ENCODE results near the gene DSCAM.

DSCAM gene

GRCh38 chr21:40839521-40839920 is 7.4 kb downstream of the DSCAM start:
- DNase-seq: no peak

DNA sequence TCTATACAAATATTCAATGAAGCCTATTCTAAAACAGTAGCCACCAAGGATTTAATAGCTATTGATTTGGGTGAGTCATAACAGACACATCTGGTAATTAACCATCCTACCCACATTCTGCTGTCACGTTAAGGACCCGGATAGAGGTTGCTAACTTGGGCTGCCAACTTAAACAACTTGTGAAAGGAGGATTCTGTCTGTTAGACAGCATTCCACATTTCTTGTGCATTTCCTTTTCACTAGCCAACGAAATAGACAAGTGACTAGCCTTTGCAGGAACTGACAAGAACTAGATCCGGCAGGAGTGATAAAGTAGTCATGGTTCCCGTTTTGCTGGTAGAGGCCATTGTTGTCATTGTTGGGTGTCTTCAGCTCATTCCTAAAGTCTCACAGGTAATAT is 9.5 kb downstream of the DSCAM start:
- DNase-seq: no peak

GRCh38 chr21:40835184-40835694 is 11.7 kb downstream of the DSCAM start:
- DNase-seq: no peak

GRCh38 chr21:40833184-40833583 is 13.8 kb downstream of the DSCAM start:
- no peak for DNase-seq

DNA sequence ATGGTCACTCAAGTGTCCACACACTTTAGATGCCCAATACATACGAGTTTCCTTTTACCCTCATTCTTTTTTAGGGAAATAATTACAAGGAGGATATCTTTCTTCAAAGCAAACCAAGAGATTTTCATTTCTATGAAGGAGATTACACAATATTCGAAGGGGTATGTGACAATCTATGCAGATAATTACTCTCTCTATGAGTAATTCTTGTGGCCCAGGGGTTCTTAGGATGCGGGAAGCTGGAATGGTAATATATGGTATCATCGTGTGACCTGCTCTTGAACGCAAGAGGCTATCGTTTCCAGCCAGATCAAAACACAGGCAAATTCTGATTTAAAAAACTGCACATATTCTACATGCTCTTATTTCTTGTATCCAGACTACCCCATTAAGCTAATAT is 14.6 kb downstream of the DSCAM start:
- DNase-seq: no peak

DNA sequence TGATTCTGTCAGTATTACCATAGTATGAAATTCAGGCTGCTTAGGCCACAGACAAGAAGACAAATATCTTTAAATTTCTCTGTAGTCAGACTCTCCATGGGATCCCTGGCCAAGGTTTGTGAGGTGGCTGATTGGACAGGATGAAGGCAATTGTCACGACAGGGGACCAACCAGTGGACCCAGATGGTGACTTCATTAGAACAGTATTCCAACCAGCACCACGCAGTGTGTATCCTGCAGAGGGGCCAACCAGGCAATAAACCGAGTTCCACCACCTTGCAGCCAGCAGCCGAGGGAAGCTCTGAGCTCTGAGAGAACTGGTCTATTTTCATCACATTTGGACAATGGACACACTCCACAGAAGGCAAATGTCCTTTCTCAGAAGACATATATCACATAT is 16.1 kb downstream of the DSCAM start:
- no peak for DNase-seq

- DNase-seq: no peak
Observed at GRCh38 chr21:40829791-40830190, 17.2 kb downstream of the DSCAM start.

GRCh38 chr21:40829308-40829707 is 17.6 kb downstream of the DSCAM start:
- DNase-seq: no peak

DNA sequence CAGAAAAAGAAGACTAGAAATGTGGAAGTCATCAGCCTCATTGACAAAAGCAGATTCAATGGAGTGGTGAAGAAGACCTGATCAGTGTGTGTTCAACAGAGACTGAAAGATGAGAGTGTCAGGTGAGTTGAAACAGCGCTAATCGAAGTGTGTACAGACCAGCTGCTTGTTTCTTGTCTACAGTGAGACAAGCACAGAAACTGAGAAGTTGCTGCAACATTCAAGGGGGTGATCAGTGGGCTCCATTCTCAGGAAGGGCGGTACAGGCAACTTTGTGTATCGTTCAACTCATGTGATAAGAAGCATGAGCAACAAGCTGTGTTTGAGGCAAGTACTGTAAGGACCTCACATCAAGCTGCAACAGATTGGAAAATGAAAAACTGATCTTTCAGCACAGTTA is 19.4 kb downstream of the DSCAM start:
- DNase-seq: no peak

DNA sequence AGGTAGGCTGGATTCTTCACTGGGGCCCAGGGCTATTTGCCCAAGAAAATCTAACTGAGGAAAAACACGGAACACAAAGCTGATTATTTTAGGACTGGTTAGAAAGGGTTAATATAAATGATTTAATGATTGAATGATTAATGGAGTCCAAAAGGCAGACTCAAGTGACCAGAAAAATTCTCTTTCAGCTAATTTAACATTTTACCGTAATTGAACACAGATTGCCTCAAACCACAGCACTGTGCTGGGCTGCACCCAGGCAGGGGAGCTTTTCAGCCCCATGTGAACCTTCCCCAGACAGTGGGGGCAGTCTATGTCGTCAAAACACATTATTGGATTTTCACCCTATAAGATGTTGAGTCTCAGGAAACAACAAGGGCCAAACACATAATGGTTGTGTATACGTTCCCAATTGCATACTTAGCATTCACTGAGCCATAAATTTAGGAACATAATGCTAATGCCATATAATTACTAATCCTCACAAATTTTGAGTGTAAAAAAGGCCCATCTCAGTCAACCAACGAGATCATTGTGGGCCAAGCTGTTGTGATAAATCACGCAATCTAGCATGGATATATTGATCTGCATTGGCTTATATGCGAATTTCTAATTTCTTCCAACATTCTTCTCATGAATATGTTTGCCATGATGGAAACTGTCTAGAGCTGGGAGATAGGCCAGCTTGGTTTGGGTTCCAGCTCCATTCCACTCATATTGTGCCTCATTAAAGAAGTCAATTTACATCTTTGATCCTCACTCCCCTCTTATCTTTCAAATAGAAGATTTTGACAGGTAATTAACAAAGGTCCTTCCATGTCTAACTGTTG is 27.7 kb downstream of the DSCAM start:
- no peak for DNase-seq

- no peak for DNase-seq
Observed at GRCh38 chr21:40813918-40814317, 33.0 kb downstream of the DSCAM start.

- DNase-seq: no peak
Observed at GRCh38 chr21:40809673-40810197, 37.2 kb downstream of the DSCAM start.

DNA sequence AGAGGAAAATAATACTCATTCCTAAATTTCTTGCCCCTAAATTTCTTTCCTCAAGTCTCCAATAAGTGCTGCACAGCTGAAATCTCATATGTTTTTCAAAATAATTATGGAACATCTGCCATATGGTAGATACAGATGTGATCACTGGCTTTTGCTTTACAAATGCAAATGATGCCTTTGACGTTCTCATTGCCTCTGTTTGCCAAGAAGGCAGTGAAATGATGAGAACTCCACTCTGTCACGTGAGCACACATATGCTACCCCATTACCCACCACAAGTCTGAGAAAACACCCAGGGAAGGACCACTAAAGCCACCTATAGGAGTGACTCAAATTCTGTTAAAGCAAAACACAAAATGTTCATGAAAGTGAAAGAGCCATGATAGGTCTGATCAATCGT is 43.9 kb downstream of the DSCAM start:
- no peak for DNase-seq

- no peak for DNase-seq
Observed at GRCh38 chr21:40800126-40800525, 46.8 kb downstream of the DSCAM start.

DNA sequence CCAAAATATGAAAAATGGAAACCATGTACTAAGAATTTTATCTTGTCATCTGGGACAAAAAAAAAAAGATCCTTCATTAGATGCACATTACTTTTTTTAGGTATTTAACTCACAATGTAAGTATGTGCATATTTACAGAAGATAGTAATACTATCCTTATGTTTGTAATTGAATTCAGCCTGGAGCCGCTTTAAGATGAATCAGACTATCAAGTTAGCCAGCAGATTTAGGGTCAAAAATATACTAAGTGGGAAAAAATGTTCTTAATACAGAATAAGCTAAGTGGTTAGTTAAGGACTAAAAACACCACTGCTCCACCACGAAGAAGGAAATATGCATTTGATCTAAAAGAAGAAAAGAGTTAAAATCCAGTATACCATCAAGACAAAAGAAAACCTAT is 49.1 kb downstream of the DSCAM start:
- DNase-seq: no peak

- DNase-seq: no peak
Observed at GRCh38 chr21:40797410-40797809, 49.5 kb downstream of the DSCAM start.

DNA sequence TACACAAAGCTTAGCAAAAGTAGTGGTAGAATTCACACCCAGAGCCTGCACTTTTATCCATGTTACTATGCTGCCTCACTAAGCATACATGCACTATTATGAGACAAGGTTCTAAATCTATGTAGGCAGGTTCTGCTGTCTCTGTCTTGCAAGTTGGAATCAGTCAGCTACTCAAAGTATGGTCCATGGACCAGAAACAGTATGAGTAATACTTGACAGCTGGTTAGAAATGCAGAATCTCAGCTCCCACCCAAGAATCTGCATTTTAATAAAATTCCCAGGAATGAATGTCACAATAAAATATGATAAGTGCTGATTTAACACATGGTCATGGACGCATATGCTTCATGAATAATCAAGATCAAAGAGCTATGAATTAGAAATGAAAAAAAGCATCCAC is 50.5 kb downstream of the DSCAM start:
- DNase-seq: no peak

DNA sequence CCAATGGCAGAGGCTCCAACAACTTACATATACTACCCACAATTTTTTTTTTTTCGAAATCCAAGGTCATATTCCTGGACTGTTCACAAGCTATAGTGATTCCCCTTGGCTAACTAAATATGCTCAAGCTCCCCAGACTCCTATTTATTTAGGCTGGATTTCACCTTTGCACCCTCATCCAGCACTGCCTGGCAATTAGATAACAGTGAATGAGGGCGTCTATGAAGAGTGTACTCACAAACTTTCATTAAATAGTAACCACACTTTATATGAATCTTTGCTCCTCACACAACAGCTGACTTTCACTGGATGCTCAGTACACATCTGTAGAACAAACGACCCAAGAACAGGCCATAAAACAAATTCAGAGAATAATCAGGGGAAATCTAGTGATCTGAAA is 51.6 kb downstream of the DSCAM start:
- DNase-seq: no peak

- no peak for DNase-seq
Observed at GRCh38 chr21:40792691-40793456, 54.1 kb downstream of the DSCAM start.

DNA sequence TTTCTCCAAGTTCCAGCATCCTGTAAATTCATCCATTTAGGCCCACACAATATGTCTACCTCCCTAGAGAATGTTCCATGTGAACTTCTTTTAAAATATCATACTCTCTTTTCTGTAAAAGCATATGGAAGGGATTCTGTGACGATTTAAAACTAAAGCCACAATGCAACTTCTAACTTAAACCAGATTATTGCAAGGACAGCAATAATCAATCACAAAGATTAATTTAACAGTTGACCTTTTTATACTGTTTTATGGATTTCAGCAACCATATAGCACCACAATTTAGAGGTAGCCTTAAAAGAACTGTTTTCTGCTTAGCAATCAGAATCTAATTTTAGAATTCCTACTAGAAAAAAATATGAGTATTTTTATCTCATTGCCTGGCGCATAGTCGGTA is 58.3 kb downstream of the DSCAM start:
- no peak for DNase-seq

DNA sequence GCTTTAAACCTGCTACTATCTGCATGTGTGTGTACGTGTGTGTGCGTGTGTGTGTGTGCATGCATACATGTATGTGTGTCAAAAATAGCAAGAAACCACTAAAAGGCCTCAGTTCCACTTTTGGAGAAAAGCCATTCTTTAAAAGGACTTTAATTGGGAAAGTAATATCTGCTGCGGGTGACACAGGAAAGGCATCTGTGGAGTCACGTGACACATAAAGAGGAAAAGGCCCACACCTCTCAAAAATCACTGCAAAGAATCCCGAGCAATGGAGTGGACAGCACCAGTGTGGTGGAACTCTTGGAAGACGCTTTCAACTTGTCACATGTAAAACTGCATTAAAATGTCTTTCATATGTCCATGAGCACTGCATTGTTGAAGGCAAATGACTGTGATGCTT is 63.6 kb downstream of the DSCAM start:
- no peak for DNase-seq

GRCh38 chr21:40770435-40771055 is 76.4 kb downstream of the DSCAM start:
- DNase-seq: no peak

- no peak for DNase-seq
Observed at GRCh38 chr21:40769231-40769630, 77.7 kb downstream of the DSCAM start.

DNA sequence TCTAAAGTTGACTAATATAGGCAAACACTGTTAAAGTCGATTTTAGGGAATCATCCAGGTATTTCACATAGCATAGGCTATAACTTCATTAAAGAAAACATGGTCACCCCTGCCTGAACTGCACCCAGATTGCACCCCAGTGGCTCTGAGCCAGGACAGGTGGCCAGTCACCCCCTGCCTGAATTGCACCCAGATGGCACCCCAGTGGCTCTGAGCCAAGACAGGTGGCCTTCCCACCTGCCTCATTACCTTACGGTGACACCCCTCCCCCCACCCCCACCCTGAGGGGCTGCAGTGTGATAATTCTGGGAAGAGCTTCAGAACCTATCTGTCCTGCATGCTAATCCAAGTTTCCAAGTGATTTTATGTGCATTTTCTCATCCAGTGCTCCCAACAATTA is 78.9 kb downstream of the DSCAM start:
- DNase-seq: no peak

All from CD4-positive, alpha-beta T cell treated with Interleukin-10 for 1 hour (primary cell).